GM12874 (cell line): ENCODE measurements around the gene CDC25B.

ENCODE experiments used
- TF ChIP-seq, protein P1 (sequence below): IDR thresholded peaks from 2 replicates; pipeline ENCODE4 v1.5.1; 2011; ENCODE audit warnings: low read depth, mild to moderate bottlenecking, control low read depth, low read length, moderate library complexity; ENCODE audit not compliant: insufficient read depth

Gene CDC25B

DNA sequence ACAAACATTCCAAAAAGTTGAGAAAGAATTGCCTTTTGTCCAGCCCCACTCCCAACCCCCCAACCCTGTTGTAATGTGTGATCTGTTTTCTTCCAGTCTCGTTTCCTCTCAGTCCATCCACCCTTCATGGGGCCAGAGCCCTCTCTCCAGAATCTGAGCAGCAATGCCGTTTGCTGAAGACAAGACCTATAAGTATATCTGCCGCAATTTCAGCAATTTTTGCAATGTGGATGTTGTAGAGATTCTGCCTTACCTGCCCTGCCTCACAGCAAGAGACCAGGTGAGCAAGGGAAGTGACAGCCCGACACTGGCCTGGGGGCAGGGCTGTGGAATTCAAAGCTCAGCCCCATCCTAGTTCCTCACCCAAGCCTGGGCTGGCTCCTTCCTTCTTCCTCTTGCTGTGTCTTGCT is 58.4 kb downstream of the CDC25B start:
- TF ChIP-seq, protein P1, sequence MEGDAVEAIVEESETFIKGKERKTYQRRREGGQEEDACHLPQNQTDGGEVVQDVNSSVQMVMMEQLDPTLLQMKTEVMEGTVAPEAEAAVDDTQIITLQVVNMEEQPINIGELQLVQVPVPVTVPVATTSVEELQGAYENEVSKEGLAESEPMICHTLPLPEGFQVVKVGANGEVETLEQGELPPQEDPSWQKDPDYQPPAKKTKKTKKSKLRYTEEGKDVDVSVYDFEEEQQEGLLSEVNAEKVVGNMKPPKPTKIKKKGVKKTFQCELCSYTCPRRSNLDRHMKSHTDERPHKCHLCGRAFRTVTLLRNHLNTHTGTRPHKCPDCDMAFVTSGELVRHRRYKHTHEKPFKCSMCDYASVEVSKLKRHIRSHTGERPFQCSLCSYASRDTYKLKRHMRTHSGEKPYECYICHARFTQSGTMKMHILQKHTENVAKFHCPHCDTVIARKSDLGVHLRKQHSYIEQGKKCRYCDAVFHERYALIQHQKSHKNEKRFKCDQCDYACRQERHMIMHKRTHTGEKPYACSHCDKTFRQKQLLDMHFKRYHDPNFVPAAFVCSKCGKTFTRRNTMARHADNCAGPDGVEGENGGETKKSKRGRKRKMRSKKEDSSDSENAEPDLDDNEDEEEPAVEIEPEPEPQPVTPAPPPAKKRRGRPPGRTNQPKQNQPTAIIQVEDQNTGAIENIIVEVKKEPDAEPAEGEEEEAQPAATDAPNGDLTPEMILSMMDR = no peak
